Progenitor cell of endocrine pancreas (in vitro differentiated cells): Measurements from ENCODE around the gene CDHR4. TPM values are rescaled to one million over a fixed set of nuclear protein-coding genes. Genes with fewer than 3 reads are reported as not detected.

Experiments used
- DNase-seq: peaks from one replicate; pipeline ENCODE4 v3.0.0; 2021; ENCODE audit warnings: low spot score; ENCODE audit not compliant: unreplicated experiment
- H3K27ac Mint-ChIP-seq: 2 replicates; pipeline ENCODE4 v1.8.0; 2021; ENCODE audit warnings: mild to moderate bottlenecking, moderate library complexity, mixed read lengths
- H3K27me3 Mint-ChIP-seq: 2 replicates; pipeline ENCODE4 v1.8.0; 2021; ENCODE audit warnings: mixed read lengths
- H3K36me3 Mint-ChIP-seq: 2 replicates; pipeline ENCODE4 v1.8.0; 2022; ENCODE audit warnings: mixed read lengths; ENCODE audit not compliant: insufficient read depth
- H3K4me1 Mint-ChIP-seq: 2 replicates; pipeline ENCODE4 v1.8.0; 2021; ENCODE audit warnings: low read depth, mixed read lengths
- H3K4me3 Mint-ChIP-seq: 2 replicates; pipeline ENCODE4 v1.8.0; 2021; ENCODE audit warnings: low read depth, mild to moderate bottlenecking, moderate library complexity, mixed read lengths
- H3K9me3 Mint-ChIP-seq: 2 replicates; pipeline ENCODE4 v1.8.0; 2021; ENCODE audit warnings: low read depth, mixed read lengths
- total RNA-seq: library from RNA; stranded (reverse); gene quantifications from 2 replicates; pipeline ENCODE4 v1.2.1, GENCODE V29; 2021
- TF ChIP-seq, protein P1 (sequence below): fragments of 200-600 bp; sonication (generic); IDR thresholded peaks from one replicate; pipeline ENCODE4 v1.5.0; 2021; ENCODE audit warnings: antibody characterized with exemption, mild to moderate bottlenecking; ENCODE audit not compliant: unreplicated experiment

The CDHR4 gene
- total RNA-seq, 1 donor from 2014 or later: not detected

DNA sequence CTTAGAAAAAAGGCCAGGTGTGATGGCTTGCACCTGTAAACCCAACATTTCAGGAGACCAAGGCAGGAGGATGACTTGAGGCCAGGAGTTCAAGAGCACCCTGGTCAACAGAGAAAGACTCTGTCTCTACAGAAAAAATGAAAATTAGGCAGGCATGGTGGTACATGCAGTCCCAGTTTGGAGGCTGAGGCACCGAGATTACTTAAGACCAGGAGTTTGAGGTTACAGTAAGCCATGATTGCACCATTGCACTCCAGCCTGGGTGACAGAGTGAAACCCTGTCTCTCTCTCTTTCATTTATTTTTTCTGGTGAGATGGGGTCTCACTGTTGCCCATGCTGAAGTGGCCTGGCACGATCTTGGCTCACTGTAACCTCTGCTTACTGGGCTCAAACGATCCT is 38.0 kb downstream of the CDHR4 start:
- Mint-ChIP-seq H3K4me3 (no peak overlapping the region), H3K27ac (no peak overlapping the region), H3K36me3 (peaks cover 6% of the 10 kb centered on the region), H3K9me3 (no peaks in the 10 kb centered on the region), H3K4me1 (no peaks in the 10 kb centered on the region), H3K27me3 (no peaks in the 10 kb centered on the region)
- TF ChIP-seq, protein P1, sequence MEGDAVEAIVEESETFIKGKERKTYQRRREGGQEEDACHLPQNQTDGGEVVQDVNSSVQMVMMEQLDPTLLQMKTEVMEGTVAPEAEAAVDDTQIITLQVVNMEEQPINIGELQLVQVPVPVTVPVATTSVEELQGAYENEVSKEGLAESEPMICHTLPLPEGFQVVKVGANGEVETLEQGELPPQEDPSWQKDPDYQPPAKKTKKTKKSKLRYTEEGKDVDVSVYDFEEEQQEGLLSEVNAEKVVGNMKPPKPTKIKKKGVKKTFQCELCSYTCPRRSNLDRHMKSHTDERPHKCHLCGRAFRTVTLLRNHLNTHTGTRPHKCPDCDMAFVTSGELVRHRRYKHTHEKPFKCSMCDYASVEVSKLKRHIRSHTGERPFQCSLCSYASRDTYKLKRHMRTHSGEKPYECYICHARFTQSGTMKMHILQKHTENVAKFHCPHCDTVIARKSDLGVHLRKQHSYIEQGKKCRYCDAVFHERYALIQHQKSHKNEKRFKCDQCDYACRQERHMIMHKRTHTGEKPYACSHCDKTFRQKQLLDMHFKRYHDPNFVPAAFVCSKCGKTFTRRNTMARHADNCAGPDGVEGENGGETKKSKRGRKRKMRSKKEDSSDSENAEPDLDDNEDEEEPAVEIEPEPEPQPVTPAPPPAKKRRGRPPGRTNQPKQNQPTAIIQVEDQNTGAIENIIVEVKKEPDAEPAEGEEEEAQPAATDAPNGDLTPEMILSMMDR: no peak
- DNase-seq: no peak

DNA sequence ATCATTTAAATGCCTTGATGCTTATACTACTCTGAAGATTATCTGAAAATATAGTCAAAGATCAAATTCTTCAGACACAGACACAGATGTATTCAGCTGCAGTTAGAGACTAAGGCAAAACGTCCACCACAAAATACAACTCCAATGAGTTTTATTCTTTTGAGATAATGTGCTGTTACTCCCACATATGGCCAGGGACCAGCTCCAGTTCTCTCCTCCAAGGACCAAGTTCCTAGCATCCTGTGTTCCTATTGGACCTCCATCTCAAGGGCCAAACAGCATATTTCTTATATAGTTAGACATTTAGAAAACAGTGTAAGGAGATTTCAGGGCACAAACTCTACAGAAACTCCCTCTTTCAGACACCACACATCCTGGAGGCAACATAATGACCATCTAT is 40.4 kb downstream of the CDHR4 start:
- DNase-seq: no peak
- H3K4me3 Mint-ChIP-seq: no peak overlapping the region
- TF ChIP-seq, protein P1: no peak
- peaks cover 8% of the 10 kb centered on the region for H3K4me1 Mint-ChIP-seq
- H3K36me3 Mint-ChIP-seq: peaks cover 2% of the 10 kb centered on the region
- H3K27ac Mint-ChIP-seq: no peak overlapping the region
- no peaks in the 10 kb centered on the region for H3K9me3 Mint-ChIP-seq
- H3K27me3 Mint-ChIP-seq: no peaks in the 10 kb centered on the region

DNA sequence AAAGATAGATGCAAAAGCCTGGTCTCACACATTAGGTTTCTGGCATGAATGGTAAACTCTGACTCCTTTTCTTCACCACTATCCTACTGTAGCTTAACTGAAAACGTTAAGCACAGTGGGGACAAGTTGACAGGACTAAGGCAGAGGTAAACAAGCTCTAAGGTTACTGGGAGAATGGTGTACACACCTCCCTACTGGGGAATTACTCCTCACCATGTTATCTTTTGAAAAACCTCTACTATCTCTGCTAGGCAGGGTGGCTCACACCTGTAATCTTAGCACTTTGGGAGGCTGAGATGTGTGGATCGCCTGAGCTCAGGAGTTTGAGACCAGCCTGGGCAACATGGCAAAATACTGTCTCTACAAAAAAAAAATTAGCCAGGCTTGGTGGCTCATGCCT is 42.5 kb downstream of the CDHR4 start:
- no peak overlapping the region for H3K27ac Mint-ChIP-seq
- no peaks in the 10 kb centered on the region for H3K9me3 Mint-ChIP-seq
- peaks cover 3% of the 10 kb centered on the region for H3K36me3 Mint-ChIP-seq
- H3K4me3 Mint-ChIP-seq: no peak overlapping the region
- no peaks in the 10 kb centered on the region for H3K27me3 Mint-ChIP-seq
- TF ChIP-seq, protein P1: no peak
- DNase-seq: no peak
- H3K4me1 Mint-ChIP-seq: peaks cover 11% of the 10 kb centered on the region

DNA sequence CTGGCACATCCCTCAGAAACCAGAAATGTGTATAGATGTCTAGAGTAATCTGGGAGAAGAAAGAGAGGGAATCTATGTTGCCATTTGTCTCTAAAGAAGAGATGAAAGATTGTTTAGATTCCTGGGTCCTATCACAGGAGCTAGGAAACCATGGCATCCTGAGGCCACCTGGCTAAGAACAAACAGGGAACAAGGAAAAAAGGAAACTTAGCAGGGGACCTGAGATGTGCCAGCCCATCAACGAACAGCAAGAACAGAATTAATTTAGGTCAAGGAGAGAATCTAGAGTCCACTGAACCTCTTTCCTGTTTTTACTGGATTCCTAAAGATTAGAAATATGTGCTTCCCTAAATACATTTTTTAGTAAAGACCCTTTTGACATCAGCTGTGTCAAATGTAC is 43.6 kb downstream of the CDHR4 start:
- no peak for DNase-seq

DNA sequence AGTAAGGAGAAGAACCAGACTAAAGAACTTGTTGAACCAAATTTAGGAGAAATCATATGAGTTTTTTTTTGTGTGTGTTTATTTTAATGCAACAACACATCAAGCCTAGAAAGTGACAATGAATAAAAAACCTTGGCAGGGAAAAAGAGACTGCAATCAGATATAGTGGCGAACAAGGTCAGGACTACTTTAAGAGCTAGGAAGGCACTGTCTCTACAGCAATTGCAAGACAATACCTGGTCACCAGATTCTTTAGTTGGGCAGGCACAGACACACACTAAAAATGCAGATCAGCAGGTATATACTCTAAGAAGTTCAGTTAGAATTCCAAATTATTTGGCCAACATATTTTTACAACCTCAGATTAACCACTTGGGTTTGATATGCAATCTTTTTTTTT is 45.1 kb downstream of the CDHR4 start:
- Mint-ChIP-seq H3K4me3 (no peak overlapping the region), H3K27me3 (no peaks in the 10 kb centered on the region), H3K36me3 (peaks cover 6% of the 10 kb centered on the region), H3K27ac (no peak overlapping the region), H3K4me1 (peaks cover 13% of the 10 kb centered on the region), H3K9me3 (no peaks in the 10 kb centered on the region)
- no peak for DNase-seq
- TF ChIP-seq, protein P1: no peak

More for the DNA sequence above, 43.6 kb downstream of the CDHR4 start:
- Mint-ChIP-seq H3K4me1 (peaks cover 11% of the 10 kb centered on the region), H3K27ac (peak overlapping the region; percentile 43), H3K27me3 (no peaks in the 10 kb centered on the region), H3K36me3 (peaks cover 3% of the 10 kb centered on the region), H3K9me3 (no peaks in the 10 kb centered on the region), H3K4me3 (peak overlapping the region; percentile 11)
- TF ChIP-seq, protein P1: no peak
